KOPT-K1 (cell line): ENCODE measurements around the gene DDX43.
"Not testable (repeated sequence)": the region's sequence is repeated elsewhere in the genome, so short reads cannot be mapped to it uniquely, and the experiment has no call there.

ENCODE experiments used
- H3K27ac ChIP-seq: fragments of 200-600 bp; sonication (generic); 2 replicates; pipeline ENCODE4 v1.5.1; 2016; ENCODE audit warnings: antibody characterized with exemption, mild to moderate bottlenecking, low read depth, low read length; ENCODE audit not compliant: poor library complexity, severe bottlenecking
- H3K36me3 ChIP-seq: fragments of 200-600 bp; sonication (generic); 2 replicates; pipeline ENCODE4 v1.5.1; 2017; ENCODE audit warnings: antibody characterized with exemption, mild to moderate bottlenecking, low read length, moderate library complexity; ENCODE audit not compliant: insufficient read depth
- H3K9me3 ChIP-seq: fragments of 200-600 bp; sonication (generic); 2 replicates; pipeline ENCODE4 v1.5.1; 2017; ENCODE audit warnings: antibody characterized with exemption, low read length, mild to moderate bottlenecking; ENCODE audit not compliant: insufficient read depth, poor library complexity, severe bottlenecking

DDX43 gene

DNA sequence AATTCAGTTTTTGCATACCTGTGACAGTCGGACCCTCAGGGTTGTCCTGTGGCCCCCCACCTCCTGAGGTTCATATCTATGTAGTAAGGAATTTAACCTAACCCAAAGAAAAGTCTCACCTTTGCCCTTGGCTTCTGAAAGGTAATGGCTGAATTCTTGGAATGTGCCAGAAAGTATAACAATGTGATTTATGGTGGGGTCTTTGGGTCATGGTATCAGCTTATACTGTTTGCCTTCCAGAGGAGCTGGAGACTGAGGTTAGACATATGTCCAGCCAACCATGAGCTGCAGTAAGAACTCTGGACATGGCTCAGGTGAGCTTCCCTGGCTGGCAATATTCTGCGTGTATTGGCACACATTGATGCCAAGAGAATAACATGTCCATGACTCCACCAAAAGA is 26.9 kb downstream of the DDX43 start:
- Histone ChIP-seq H3K27ac (peak overlapping the region; percentile 32), H3K36me3 (no peaks in the 10 kb centered on the region), H3K9me3 (no peaks in the 10 kb centered on the region)

DNA sequence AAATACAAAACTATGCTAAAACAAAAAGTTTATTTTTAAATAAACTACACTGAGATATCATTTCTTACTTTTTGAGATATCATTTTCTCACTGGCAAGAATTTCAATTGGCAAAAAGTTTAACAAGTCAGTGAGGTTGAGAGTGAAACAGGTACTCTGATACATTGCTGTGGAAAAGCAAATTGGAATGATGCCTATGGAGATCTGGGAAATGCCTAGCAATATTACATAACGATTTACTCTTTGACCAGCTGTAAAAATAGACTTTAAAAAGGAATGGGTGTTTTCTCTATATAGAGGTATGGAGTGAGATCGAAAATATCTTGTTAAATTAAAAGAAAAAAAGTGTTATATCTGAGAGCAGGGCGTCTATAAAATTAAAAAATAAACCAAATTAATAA is 40.6 kb downstream of the DDX43 start:
- no peaks in the 10 kb centered on the region for H3K36me3 ChIP-seq
- H3K27ac ChIP-seq: no peak overlapping the region
- H3K9me3 ChIP-seq: no peaks in the 10 kb centered on the region

DNA sequence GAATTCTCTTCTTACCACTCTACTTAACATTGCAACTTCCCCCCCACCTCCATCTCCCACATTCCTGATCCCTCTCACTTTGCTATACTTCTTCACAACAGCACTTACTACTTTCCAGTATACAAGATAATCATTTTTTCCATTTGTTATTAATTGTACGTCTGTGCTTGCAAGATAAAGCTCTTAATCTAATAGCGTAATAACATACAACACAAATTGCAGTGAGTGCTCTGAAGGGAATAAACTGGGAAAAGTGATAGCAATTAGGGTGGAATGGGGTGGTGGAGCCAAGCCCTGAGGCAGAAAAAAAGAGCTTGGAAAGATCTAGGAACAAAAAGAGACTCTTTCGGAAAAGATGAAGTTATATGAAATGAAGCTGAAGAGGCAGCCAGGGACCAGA is 48.9 kb downstream of the DDX43 start:
- Histone ChIP-seq H3K27ac (no peak overlapping the region), H3K36me3 (no peaks in the 10 kb centered on the region), H3K9me3 (no peaks in the 10 kb centered on the region)

DNA sequence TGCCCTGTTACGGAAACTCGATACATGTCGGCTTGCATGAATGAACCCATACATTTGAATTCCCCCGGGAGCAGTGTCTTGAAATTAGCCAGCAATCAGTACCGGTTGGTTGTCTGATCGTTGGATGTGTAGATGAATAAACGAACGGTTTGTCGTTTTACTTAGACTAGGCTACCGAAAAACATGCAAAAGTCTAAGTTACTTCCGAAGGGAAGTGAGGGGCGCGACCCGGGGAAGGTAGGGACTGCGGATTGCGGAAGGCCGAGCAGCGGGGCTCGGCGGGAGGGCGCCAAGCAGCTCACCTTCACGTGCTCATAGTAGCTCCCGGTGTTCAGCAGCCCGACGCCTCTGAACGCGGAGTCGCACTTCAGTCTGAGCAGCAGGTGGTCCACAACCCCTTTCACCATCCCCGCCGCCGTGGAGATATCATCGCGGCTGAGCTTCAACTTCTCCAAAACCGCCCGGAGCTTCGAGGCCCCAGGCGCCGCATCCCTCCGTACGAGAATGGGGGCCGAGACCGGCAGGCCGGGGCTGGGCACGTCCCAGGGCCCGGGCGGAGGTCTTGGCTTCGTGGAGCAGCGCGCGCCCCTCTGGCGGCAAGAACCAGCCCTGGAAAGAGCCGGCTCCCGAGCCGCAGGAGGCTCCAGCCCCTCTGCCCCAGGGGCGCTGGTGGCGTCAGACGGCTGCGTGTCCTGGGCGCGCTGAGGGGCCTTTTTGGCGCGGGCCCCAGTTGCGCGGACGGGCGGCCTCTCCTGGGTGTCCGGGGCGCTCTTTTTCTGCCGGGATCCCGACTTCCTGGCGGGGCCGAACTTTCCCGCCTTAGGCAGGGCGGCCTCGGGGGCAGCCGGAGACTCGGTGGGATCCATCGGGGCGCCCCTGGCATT is 56.8 kb downstream of the DDX43 start:
- H3K9me3 ChIP-seq: peaks cover 14% of the 10 kb centered on the region
- no peak overlapping the region for H3K27ac ChIP-seq
- H3K36me3 ChIP-seq: no peaks in the 10 kb centered on the region

DNA sequence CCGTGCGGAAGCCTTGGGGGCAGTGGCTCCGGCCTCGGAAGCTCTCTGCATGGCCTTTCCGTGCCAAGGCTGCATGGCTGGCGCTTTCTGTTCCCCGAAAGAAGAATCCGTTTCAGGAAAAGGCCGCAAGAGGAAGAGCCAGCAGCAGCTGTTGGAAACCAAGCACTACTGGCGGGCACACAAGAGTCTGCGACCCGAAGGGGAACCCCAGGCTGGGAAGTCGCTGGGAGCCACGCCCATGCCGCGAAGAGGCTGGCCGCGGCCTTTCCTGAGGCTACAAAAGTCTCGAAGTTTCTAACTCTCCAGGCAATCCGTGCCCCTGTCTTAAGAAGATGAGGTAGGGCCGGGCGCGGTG is 57.5 kb downstream of the DDX43 start, which contains the start of gene CGAS:
Gene CGAS (minus strand): TSS at position 191 of the 355 bp plus-strand sequence. CDS start 116 bp downstream, at position 75.
- Histone ChIP-seq H3K36me3 (no peaks in the 10 kb centered on the region), H3K9me3 (peaks cover 14% of the 10 kb centered on the region), H3K27ac (no peak within 1 kb of the TSS)

DNA sequence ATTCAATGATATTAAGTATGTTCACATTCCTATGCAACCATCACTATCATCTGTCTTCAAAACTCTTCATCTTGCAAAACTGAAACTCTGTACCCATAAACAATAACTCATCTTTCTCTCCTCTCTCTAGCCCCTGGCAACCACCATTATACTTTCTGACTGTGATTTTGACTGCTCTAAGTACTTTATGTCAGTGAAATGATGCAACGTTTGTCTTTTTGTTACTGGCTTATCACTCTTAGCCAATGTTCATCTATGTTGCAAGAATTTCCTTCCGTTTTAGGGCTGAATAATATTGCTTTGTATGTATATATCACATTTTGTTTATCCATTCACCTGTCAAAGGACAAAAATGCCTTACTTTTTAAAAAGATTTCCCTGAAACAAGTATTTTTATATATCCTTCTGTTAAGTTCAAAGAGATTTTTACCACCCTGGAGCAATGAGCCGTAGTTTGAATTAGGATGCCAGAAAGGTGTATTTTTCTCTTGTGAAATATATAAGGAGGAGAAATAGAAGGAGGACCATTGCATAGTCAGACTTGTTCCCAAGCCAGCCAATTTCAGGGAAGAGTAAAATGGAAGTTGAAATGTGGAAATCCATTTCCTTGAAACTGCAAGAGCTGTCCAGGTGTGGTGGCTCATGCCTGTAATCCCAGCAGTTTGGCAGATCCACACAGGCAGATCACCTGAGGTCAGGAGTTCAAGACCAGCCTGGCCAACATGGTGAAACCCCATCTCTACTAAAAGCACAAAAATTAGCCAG is 61.4 kb downstream of the DDX43 start:
- H3K27ac ChIP-seq: no peak overlapping the region

DNA sequence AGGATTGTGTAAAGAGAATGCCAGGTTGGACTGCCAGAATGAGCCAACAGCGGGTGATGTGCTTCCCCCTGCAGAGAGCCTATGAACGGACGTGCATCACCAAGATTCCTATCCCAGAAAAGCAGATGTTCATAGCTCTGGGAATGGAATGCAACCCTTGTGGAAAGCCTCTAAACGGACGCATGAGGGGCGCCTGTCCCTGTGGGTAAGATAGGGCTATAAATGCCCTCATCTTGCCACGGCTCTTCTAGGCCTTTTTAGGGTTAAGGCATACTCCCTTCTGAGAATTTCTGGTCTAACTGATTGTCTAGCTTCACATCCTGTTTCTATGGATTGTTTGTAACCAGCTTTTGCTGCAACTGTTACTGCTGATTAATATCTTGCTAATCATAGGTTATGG is 64.8 kb downstream of the DDX43 start:
- not testable (repeated sequence) for H3K9me3 ChIP-seq
- peak overlapping the region; percentile 47 for H3K27ac ChIP-seq
- peaks cover 10% of the 10 kb centered on the region for H3K36me3 ChIP-seq

More for the DNA sequence above, 61.4 kb downstream of the DDX43 start:
- peaks cover 13% of the 10 kb centered on the region for H3K9me3 ChIP-seq
- H3K36me3 ChIP-seq: no peaks in the 10 kb centered on the region

DNA sequence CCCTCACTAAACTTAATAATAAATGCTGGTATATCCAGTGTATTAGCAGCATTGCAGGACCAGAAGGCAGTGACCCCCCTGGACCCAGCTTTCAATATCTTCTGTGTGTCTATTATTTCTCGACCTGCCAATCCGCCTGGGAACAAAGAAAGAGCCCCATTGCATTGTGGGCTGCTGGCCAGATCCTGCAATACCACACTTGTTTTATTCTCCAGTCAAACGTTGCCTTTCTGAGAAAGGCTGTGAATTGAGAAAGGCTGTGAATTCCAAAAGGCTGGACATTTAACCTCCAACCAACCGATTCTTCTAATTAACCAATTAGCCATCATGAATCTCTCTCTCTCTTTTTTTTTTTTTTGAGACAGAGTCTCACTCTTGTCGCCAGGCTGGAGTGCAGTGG is 65.4 kb downstream of the DDX43 start:
- peak overlapping the region; percentile 90 for H3K27ac ChIP-seq
- no peaks in the 10 kb centered on the region for H3K9me3 ChIP-seq
- H3K36me3 ChIP-seq: peaks cover 12% of the 10 kb centered on the region

DNA sequence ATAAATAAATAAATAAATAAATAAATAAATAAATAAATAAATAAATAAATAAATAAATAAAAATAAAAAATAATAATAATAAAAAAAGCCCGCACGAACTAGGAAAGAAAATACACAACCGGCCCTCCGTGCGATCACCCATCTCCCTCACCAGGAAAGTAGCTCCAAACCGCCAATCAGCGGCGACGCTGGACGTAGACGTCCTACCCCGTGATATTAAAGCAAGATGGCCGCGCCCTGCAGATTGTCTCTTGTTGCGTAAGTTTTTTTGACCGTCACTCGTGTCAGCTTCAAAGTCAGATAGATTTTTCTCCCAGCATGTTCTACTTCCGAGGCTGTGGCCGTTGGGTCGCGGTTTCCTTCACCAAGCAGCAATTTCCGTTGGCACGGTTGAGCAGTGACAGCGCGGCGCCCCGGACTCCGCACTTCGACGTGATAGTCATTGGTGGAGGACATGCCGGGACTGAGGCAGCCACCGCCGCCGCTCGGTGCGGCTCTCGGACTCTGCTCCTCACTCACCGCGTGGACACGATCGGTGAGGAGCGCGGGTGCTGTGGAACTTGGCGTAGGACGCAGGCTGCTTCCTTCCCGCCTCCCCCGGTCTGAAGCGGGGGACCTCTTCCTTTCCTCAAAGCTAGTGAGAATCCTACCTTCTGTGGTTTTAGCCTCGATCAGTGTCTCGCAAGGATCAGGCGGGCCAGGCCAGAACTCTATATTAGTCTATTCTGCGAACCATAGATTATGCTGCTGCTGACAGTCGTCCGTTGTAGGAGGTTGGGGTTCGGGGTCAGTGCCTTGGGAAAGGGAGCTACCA is 67.1 kb downstream of the DDX43 start, which contains the start of gene MTO1:
Gene MTO1 (plus strand): TSS at position 201 of the 814 bp plus-strand sequence. CDS start 118 bp downstream, at position 319.
- H3K9me3 ChIP-seq: no peaks in the 10 kb centered on the region
- peaks cover 29% of the 10 kb centered on the region for H3K36me3 ChIP-seq
- peak within 1 kb of the TSS; percentile 90 for H3K27ac ChIP-seq
